K562 (cell line): ENCODE results near the gene ZNF529. TPM values are rescaled to one million over a fixed set of nuclear protein-coding genes. Genes with fewer than 3 reads are reported as not detected.

Source experiments
- CC2D1A ChIP-seq: fragments of 450-650 bp; IDR thresholded peaks from 2 replicates; pipeline ENCODE4 v1.6.1; 2017; ENCODE audit warnings: mild to moderate bottlenecking
- CCAR2 ChIP-seq: fragments of 200-400 bp; formaldehyde crosslinking; IDR thresholded peaks from 2 replicates; pipeline ENCODE4 v1.6.1; 2017; ENCODE audit warnings: mild to moderate bottlenecking, low read depth, low read length
- DDX20 ChIP-seq: fragments of 450-650 bp; IDR thresholded peaks from 2 replicates; pipeline ENCODE4 v1.6.1; 2016; ENCODE audit warnings: missing genetic modification characterization, low read depth, mild to moderate bottlenecking, missing compliant biosample characterization, moderate library complexity
- DPF2 ChIP-seq: fragments of 450-650 bp; IDR thresholded peaks from 2 replicates; pipeline ENCODE4 v1.6.1; 2016
- ETV1 ChIP-seq: fragments of 450-650 bp; conservative IDR thresholded peaks from 2 replicates; pipeline ENCODE4 v1.6.1; 2016; ENCODE audit warnings: missing genetic modification characterization, control low read depth, low read depth, missing compliant biosample characterization
- HDAC6 ChIP-seq: IDR thresholded peaks from 2 replicates; pipeline ENCODE4 v1.6.1; 2012; ENCODE audit warnings: low read depth, mild to moderate bottlenecking, control low read depth, inconsistent platforms, low read length, moderate library complexity
- HSF4 ChIP-seq: fragments of 250-450 bp; sonication (Bioruptor Pico); IDR thresholded peaks from 2 replicates; pipeline ENCODE4 v2.1.2; 2022; ENCODE audit warnings: mild to moderate bottlenecking, moderate library complexity, borderline replicate concordance
- ILK ChIP-seq: fragments of 450-650 bp; IDR thresholded peaks from 2 replicates; pipeline ENCODE4 v1.6.1; 2016; ENCODE audit warnings: missing genetic modification characterization, low read depth, mild to moderate bottlenecking, missing compliant biosample characterization, moderate library complexity, borderline replicate concordance
- SFPQ ChIP-seq: fragments of 200-400 bp; formaldehyde crosslinking; IDR thresholded peaks from 2 replicates; pipeline ENCODE4 v1.6.1; 2017; ENCODE audit warnings: mild to moderate bottlenecking, low read depth, low read length, moderate library complexity
- SOX6 ChIP-seq: fragments of 450-650 bp; IDR thresholded peaks from 2 replicates; pipeline ENCODE4 v1.6.1; 2014; ENCODE audit warnings: mild to moderate bottlenecking
- SREBF2 ChIP-seq: sonication (generic); formaldehyde crosslinking; IDR thresholded peaks from 2 replicates; pipeline ENCODE4 v1.4.0; 2020; ENCODE audit warnings: mild to moderate bottlenecking, missing genetic modification reagents
- TBL1XR1 ChIP-seq, 2 experiments: IDR thresholded peaks; 2 replicates each; pipeline ENCODE4 v1.6.1; 2012; ENCODE audit warnings: improper control_type of control experiment in 2 of 2, low read length in 2 of 2, mild to moderate bottlenecking in 1 of 2
- TCF3 ChIP-seq: sonication (generic); formaldehyde crosslinking; IDR thresholded peaks from 2 replicates; pipeline ENCODE4 v1.4.0; 2020; ENCODE audit warnings: mild to moderate bottlenecking, missing genetic modification reagents
- ZFX ChIP-seq: sonication (generic); formaldehyde crosslinking; IDR thresholded peaks from 2 replicates; pipeline ENCODE4 v1.8.0; 2022; ENCODE audit warnings: mild to moderate bottlenecking, missing genetic modification reagents, moderate library complexity
- ZNF133 ChIP-seq: fragments of 250-450 bp; sonication (Bioruptor Pico); IDR thresholded peaks from 2 replicates; pipeline ENCODE4 v1.4.0; 2020; ENCODE audit warnings: mild to moderate bottlenecking
- ZNF408 ChIP-seq: fragments of 250-450 bp; sonication (Bioruptor Pico); IDR thresholded peaks from 2 replicates; pipeline ENCODE4 v1.4.0; 2020; ENCODE audit warnings: low read depth, mild to moderate bottlenecking, moderate library complexity
- ZNF780A ChIP-seq: fragments of 250-450 bp; sonication (Bioruptor Pico); IDR thresholded peaks from 2 replicates; pipeline ENCODE4 v1.5.0; 2021; ENCODE audit warnings: mild to moderate bottlenecking
- polyA plus RNA-seq, 8 experiments: library from polyadenylated mRNA; depleted of rRNA in 4 of 8; stranded (reverse) in 5 of 8; unstranded in 3 of 8; fragments of >200 nt; fragmentation: Nextera tagmentation in 2 of 8; fragmentation: Illumina TruSeq in 1 of 8; extraction: Ambion mirVana in 2 of 8; extraction: Trizol in 1 of 8; gene quantifications; 2 replicates each; pipeline versions ENCODE4 v1.2.1 to v1.2.3, GENCODE V29; 2011 to 2014; ENCODE audit warnings: inconsistent platforms in 1 of 8, missing spikeins in 1 of 8
- total RNA-seq, 7 experiments: library from RNA; depleted of rRNA in 6 of 7; stranded (reverse); fragments of >200 nt in 6 of 7; fragmentation: Illumina TruSeq in 2 of 7; extraction: Trizol in 2 of 7; gene quantifications; 2 replicates each; pipeline versions ENCODE4 v1.2.1 to v1.2.3, GENCODE V29; 2011 to 2021; ENCODE audit warnings: low replicate concordance in 1 of 7
- TF ChIP-seq, protein P1 (sequence below): fragments of 450-650 bp; IDR thresholded peaks from 2 replicates; pipeline ENCODE4 v1.7.0; 2016; ENCODE audit warnings: borderline replicate concordance
- TF ChIP-seq, protein P2 (sequence below): fragments of 250-450 bp; sonication (Bioruptor Pico); IDR thresholded peaks from 2 replicates; pipeline ENCODE4 v1.5.0; 2022; ENCODE audit warnings: mild to moderate bottlenecking
- TF ChIP-seq, protein P3 (sequence below): fragments of 450-650 bp; formaldehyde crosslinking; IDR thresholded peaks from 2 replicates; pipeline ENCODE4 v1.4.0; 2020; ENCODE audit warnings: mild to moderate bottlenecking, moderate library complexity

The ZNF529 gene
- total and polyA plus RNA-seq, 9 of the 15 experiments (the other 6 are each of a cell fraction or from before 2014, with no cell fraction given): 2.4 to 12.6 (median 6.3) TPM

GRCh38 chr19:36528194-36528920 is 44.7 kb downstream of the ZNF529 start, which contains the start of gene ZNF260 (continued):
- TF ChIP-seq ETV1 (tag): no peak
- TF ChIP-seq SFPQ: no peak
- no peak for TF ChIP-seq ILK (tag)
- no peak for TF ChIP-seq ZNF408
- TF ChIP-seq, protein P1, sequence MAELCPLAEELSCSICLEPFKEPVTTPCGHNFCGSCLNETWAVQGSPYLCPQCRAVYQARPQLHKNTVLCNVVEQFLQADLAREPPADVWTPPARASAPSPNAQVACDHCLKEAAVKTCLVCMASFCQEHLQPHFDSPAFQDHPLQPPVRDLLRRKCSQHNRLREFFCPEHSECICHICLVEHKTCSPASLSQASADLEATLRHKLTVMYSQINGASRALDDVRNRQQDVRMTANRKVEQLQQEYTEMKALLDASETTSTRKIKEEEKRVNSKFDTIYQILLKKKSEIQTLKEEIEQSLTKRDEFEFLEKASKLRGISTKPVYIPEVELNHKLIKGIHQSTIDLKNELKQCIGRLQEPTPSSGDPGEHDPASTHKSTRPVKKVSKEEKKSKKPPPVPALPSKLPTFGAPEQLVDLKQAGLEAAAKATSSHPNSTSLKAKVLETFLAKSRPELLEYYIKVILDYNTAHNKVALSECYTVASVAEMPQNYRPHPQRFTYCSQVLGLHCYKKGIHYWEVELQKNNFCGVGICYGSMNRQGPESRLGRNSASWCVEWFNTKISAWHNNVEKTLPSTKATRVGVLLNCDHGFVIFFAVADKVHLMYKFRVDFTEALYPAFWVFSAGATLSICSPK: no peak
- no peak for TF ChIP-seq CC2D1A
- 0 out of 2 replicates have a peak, but pooled peaks have one; percentile 25 for TF ChIP-seq SOX6
- no peak for TF ChIP-seq DDX20
- no peak for TF ChIP-seq ZNF133
- TF ChIP-seq TCF3 (CRISPR knock-in tag): no peak; the same call in 1 of the 2 replicates
- no peak for TF ChIP-seq SREBF2 (CRISPR knock-in tag)
- peak; percentile 97 for TF ChIP-seq ZFX (CRISPR knock-in tag)
- TF ChIP-seq, protein P2, sequence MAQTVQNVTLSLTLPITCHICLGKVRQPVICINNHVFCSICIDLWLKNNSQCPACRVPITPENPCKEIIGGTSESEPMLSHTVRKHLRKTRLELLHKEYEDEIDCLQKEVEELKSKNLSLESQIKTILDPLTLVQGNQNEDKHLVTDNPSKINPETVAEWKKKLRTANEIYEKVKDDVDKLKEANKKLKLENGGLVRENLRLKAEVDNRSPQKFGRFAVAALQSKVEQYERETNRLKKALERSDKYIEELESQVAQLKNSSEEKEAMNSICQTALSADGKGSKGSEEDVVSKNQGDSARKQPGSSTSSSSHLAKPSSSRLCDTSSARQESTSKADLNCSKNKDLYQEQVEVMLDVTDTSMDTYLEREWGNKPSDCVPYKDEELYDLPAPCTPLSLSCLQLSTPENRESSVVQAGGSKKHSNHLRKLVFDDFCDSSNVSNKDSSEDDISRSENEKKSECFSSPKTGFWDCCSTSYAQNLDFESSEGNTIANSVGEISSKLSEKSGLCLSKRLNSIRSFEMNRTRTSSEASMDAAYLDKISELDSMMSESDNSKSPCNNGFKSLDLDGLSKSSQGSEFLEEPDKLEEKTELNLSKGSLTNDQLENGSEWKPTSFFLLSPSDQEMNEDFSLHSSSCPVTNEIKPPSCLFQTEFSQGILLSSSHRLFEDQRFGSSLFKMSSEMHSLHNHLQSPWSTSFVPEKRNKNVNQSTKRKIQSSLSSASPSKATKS (CRISPR knock-in tag): no peak
- no peak for TF ChIP-seq HSF4
- no peak for TF ChIP-seq DPF2
- 0 out of 4 replicates have a peak, but pooled peaks of 1 of the 2 experiments have one; percentile 35 for TF ChIP-seq TBL1XR1 (IDR thresholded peaks at IDR 0.05; ENCODE audit: low read length in 2 of 2)
- TF ChIP-seq ZNF780A (CRISPR knock-in tag): no peak
- no peak for TF ChIP-seq HDAC6
- TF ChIP-seq CCAR2: no peak
- TF ChIP-seq, protein P3, sequence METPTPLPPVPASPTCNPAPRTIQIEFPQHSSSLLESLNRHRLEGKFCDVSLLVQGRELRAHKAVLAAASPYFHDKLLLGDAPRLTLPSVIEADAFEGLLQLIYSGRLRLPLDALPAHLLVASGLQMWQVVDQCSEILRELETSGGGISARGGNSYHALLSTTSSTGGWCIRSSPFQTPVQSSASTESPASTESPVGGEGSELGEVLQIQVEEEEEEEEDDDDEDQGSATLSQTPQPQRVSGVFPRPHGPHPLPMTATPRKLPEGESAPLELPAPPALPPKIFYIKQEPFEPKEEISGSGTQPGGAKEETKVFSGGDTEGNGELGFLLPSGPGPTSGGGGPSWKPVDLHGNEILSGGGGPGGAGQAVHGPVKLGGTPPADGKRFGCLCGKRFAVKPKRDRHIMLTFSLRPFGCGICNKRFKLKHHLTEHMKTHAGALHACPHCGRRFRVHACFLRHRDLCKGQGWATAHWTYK (CRISPR knock-in tag): no peak
